GM12874 (cell line): Measurements from ENCODE around the gene MPPED1.

Experiments used
- TF ChIP-seq, protein P1 (sequence below): IDR thresholded peaks from 2 replicates; pipeline ENCODE4 v1.5.1; 2011; ENCODE audit warnings: low read depth, mild to moderate bottlenecking, control low read depth, low read length, moderate library complexity; ENCODE audit not compliant: insufficient read depth

The MPPED1 gene

DNA sequence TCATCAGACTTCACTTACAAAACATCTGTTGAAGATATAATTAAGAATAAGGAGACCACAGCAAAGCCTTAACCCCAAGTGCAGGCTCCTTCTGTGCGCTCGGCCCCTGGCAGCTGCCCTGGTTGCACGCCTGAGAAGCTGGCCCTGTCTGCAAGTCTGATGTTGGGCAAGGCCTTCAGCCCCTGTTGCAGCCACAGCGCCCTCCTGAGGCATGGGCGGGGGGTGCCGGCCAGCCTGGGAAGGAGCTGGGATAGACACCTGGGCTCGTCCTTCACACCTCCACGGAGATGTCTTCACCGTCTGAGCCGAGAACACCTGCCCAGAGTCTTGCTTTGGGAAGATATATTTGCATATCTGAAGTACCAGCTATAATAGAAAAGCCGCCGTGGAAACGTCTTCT lies 104.1 kb downstream of the MPPED1 start:
- TF ChIP-seq, protein P1, sequence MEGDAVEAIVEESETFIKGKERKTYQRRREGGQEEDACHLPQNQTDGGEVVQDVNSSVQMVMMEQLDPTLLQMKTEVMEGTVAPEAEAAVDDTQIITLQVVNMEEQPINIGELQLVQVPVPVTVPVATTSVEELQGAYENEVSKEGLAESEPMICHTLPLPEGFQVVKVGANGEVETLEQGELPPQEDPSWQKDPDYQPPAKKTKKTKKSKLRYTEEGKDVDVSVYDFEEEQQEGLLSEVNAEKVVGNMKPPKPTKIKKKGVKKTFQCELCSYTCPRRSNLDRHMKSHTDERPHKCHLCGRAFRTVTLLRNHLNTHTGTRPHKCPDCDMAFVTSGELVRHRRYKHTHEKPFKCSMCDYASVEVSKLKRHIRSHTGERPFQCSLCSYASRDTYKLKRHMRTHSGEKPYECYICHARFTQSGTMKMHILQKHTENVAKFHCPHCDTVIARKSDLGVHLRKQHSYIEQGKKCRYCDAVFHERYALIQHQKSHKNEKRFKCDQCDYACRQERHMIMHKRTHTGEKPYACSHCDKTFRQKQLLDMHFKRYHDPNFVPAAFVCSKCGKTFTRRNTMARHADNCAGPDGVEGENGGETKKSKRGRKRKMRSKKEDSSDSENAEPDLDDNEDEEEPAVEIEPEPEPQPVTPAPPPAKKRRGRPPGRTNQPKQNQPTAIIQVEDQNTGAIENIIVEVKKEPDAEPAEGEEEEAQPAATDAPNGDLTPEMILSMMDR: no peak; the same call in 1 of the 2 replicates

DNA sequence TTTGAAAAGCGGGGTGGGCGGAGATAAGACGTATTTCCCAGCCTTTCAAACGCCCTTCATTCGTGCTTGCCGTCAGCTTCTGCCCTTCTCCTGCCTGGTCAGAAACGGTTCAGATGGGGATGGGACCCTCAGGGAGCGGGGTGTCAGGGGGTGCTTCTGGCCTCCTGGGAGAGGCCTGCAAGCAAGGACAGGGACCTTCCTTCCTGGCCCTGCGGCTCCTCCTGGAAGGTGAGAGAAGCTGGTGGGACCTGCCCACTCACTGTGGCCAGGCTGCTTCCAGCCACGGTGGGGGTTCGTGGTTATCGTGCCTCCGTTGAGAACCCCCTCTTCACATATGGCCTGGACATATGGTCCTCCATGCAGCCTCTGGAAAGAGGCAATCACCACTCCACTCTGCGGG lies 104.6 kb downstream of the MPPED1 start:
- TF ChIP-seq, protein P1: no peak

DNA sequence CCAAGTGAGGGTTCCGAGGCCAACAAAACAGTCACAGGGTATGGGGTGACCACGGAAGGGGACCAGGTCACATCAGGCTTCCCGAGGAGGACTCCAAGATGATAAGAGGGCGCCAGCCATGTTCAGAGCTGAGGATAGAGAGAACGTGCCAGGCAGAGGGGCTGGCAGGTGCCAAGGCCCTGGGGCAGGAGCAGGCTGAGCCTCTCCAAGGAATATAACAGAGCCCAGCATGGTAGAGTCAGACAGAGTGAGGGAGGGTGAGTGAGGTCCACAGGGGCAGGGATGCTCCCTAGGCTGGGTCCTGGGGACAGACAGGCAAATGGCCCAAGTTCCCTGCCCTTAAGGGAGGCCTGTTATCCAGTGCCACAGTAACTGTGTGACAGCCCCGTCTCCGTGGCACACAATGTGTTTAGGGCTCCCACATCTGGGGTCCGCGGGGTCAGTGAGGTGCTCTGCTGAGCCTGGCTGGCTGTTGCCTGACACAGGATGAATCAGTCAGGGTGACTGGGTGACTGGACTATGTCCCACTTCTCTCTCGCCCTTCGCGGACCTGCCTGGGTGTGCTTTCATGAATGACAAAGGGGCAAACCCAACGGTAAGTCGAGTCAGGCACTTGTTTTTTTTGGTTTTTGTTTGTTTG lies 105.3 kb downstream of the MPPED1 start:
- TF ChIP-seq, protein P1: no peak

DNA sequence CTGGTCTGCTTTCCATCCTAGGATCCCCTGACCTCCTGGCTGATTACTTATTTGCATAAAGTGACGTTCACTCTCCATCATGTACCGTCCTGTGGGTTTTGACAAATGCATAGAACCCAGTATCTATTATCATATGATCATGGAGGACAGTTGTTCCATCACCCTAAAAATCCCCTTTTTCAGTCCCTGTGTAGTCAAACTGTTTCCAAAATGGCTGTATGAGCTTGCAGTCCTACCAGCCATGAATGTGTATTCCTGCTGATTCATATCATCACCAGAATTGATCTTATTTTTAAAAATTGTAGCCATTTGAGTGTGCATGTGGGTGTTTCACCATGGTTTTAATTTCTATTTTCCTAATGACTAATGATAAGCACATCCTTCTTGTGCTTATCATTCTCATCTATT lies 108.8 kb downstream of the MPPED1 start:
- TF ChIP-seq, protein P1: no peak

DNA sequence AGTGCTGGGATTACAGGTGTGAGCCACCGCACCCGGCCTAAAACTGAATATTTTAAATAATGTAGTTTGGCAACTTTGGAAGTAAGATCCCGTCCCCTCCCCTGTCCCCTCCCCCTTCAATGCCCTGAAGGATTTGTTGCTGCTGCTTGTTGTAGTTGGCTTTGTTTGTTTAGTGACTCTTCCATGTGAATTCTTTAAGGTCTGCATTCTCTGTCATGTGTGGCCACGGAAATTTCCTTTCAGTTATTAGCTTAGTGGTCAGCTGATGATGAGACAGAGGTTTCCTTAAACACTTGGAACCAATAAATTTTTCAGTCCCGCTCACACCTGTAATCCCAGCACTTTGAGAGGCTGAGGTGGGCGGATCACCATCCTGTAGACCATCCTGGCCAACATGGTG lies 109.9 kb downstream of the MPPED1 start:
- TF ChIP-seq, protein P1: no peak

DNA sequence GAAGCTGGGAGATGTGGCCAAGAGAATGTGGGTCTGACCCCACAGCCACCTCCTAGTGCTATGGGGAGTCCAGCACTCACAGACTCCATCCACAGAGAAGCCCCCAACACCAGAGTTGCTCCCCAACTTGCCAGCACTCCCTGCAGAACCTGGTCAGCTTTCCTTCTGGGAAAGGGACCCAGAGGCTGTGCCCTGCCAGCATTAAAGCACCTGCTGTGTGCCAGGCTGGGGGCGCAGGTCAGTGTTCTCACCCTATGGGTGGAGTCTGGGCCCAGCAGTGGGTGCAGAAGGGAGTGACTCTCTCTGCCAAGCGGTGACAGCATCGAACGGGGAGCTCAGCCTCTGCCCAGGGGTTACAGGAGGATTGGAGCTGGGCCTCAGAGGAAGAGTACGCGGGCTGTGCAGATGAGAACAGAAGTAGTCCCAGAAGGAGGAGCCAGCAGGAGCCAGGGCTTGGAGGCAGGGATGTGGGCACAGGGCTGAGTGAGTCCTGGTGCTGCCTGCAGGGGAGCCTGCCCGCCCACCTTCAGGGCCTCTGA lies 114.4 kb downstream of the MPPED1 start:
- TF ChIP-seq, protein P1: no peak

DNA sequence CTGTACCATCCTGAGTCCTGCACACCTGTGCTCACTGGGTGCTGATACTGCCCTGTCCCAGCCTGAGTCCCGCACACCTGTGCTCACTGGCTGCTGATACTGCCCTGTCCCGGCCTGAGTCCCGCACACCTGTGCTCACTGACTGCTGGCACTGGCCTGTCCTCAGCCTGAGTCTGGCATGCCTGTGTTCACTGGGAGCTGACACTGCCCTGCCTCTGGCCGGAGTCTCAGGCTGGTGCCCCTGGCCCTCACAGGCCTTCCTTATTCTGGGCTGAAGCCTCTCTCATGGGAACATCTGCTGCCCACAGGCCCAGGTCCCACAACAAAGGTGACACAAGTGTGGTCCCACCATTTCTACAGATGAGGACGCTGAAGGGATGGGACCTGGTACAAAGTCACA lies 115.1 kb downstream of the MPPED1 start:
- TF ChIP-seq, protein P1: no peak
